NCI-H446 (cell line): ENCODE data around the gene RBM18.

ENCODE experiments used
- DNase-seq, 2 experiments: peaks; one replicate each; lab custom pipeline; 2025; lab: John Stamatoyannopoulos, UW

RBM18 gene

DNA sequence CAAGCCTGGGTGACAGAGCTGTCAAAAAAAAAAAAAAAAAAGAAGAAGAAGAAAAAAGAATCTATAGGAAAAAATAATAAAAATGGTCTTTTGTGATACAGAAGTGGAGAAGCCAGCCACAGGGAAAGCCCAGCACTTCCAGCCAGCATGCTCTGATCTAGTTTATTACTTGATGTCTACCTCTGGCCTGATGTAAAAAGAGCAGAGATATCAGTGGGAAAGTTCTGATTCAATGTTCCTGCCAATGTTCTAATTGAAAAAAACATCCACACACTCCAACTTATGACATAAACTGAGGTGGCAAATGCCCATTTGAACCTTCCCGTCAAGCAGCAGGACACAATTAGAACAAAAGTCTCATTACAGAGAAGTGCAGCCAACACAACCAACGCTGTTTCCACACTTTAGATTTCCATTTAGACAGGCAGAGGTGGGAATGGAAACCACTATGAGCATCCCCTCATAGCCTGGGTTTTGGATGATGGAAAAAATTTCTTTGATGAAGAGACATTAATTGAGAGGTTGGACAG, 5.7 kb downstream of the RBM18 start:
- DNase-seq = no peak

- no peak for DNase-seq
Observed at GRCh38 chr9:122256206-122256605, 8.4 kb downstream of the RBM18 start.

- no peak for DNase-seq
Observed at GRCh38 chr9:122254761-122255160, 9.9 kb downstream of the RBM18 start.

DNA sequence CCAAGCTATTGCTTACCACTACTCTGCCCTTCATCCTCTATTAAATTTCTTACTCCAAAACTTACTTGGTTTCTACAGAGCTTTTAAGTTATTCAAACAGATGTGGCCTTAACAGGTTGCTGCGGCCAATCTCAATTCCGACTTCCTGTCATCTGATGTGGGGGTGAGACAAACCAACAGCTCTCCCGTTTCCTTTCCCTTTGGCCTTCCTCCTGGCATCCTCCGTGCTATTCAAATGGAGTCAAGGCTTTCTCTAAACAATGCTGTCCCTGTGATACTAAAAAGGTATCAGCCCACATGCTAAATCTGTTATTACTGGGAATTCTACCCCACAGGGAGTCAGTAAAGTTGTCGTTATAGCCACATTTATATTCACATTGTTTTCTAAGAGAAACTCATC, 11.8 kb downstream of the RBM18 start:
- DNase-seq = no peak

DNA sequence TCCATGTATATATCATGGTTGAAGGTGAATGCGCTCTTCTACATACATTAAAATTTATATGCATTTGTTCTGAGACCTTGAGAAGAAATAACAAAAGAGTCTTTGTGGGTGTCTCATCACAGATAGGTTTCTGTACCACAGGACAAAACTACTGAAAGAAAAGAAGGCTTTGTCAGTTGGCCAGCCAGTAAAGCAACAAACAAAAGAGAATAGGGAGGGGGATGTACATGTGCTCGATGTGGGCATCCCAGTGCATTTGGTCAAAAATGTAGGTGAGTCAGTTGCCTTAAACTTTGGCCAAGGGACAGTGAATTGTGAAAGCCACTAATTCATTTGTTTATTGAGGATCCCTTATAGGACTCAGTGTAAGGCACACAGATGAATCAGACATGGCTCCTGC, 13.3 kb downstream of the RBM18 start:
- no peak for DNase-seq

GRCh38 chr9:122248448-122248865, 16.2 kb downstream of the RBM18 start:
- no peak for DNase-seq

- no peak for DNase-seq
Observed at GRCh38 chr9:122246666-122247065, 18.0 kb downstream of the RBM18 start.

DNA sequence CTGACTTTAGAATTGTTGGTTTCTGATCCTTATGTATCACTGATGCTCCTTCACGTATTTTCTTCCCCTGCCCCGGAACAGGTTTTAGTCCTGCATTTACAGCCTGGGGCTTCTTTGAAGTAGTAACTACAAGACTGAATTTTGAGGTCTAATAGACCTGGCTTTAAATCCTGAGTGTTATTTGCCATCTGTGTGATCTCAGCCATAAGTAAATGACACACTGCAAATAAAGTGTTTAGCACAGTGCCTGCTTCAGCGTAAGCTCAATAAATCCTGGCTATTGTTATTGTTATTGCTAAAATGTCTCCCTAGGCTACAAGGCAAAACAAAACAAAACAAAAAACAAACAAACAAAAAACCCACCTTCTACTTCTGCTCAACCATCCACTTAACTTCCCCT, 20.3 kb downstream of the RBM18 start:
- no peak for DNase-seq

GRCh38 chr9:122239722-122240121, 24.9 kb downstream of the RBM18 start:
- DNase-seq = no peak

GRCh38 chr9:122236681-122237080, 28.0 kb downstream of the RBM18 start:
- no peak for DNase-seq

DNA sequence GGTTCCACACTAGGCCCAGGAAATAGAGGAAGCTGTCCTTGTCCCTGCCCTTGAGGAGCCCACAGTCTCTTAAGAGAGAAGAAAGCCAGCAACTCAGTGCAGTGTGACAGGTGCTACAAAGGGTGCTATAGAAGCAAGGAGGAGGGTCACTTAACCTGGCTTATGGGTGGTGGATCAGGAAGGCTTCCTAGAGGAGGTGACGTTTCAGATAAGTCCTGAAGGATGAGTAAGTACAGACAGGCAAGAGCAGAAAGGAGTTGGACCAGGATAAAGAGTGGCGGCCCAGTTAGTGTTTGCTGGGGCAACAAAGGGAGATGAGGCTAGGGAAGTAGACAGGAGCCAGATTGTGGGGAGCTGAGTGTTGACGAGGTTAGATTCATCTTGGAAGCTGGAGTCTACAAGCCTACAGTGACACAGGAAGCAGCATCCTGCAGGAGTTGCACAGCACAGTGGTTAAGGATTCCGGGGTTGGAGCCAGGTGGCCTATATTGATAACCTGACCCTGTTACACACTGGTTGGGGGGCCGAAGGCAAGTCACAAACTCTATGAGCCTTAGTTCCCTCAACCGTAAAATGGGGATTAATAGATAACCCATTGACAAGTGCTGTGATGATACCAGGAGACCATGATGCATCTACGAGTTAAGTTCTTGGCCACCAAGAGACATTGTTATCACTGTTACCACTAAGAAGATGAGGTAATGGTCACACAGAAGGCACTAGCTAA, 30.5 kb downstream of the RBM18 start:
- DNase-seq = no peak

GRCh38 chr9:122232796-122233306, 31.8 kb downstream of the RBM18 start:
- DNase-seq = no peak

- no peak for DNase-seq
Observed at GRCh38 chr9:122229485-122229837, 35.2 kb downstream of the RBM18 start.

GRCh38 chr9:122228568-122229484, 35.8 kb downstream of the RBM18 start, which contains the start of gene LHX6:
Gene LHX6 (minus strand): TSS chr9:122228957. CDS start chr9:122228740, 217 bp downstream.
- DNase-seq = no peak

GRCh38 chr9:122228191-122228567, 36.5 kb downstream of the RBM18 start:
- no peak for DNase-seq

GRCh38 chr9:122227575-122227900, 37.1 kb downstream of the RBM18 start:
- DNase-seq = no peak

GRCh38 chr9:122226758-122227574, 37.7 kb downstream of the RBM18 start:
- no peak for DNase-seq

- no peak for DNase-seq
Observed at GRCh38 chr9:122226142-122226757, 38.4 kb downstream of the RBM18 start.

GRCh38 chr9:122225312-122226141, 39.1 kb downstream of the RBM18 start:
- DNase-seq = no peak

DNA sequence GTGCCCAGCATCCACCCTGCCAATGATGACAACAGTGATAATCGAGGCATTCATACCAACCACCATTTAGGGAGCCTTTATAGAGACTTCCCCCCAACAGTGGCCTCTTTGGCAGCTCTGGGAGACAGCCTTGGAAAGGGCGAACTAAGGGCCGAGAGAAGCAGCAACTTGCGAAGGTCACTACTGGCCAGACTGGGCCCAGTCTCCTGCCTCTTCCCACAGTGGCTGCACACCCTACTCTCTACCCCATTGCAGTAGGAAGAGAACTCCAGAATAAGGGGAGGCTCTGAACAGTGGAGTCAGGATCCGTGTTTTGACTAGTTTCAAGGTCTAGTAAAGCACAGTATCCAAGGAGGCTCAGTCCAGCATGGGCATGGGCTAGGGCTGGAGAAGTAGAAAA, 41.2 kb downstream of the RBM18 start:
- no peak for DNase-seq

DNA sequence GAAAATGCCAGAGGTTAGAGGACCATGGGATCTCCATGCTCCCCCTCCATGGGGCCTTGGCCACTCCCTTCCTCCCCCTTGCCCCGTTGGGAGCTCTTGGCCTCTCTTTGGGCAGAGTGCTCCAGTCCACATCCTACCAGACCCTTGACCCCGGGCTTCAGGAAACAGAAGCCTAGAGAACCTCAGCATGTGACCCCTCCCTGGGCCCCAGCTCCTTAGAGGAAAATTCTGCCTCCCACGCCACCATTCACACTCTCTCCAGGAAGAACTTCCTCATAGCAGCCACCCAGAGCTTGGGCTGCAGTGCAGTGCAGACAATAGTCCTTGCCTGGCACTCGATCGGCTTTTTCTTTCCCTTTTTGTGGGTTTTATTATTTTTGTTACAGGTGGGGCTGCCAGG, 41.8 kb downstream of the RBM18 start:
- no peak for DNase-seq
